Activated CD8-positive, alpha-beta T cell treated with anti-CD3 and anti-CD28 coated beads for 36 hours (primary cell): Measurements from ENCODE around the gene TMUB2. TPM values are rescaled to one million over a fixed set of nuclear protein-coding genes. Genes with fewer than 3 reads are reported as not detected.

Experiments
- ATAC-seq: fragments of 200-7000 bp; cut with Tn5 transposase; one replicate; pipeline ENCODE4 v1.10.0; 2021; ENCODE audit warnings: mild to moderate bottlenecking, moderate library complexity
- CTCF ChIA-PET: fragments of 350-600 bp; sonication (Branson Sonifier 250); formaldehyde crosslinking; loops from one replicate; lab custom pipeline; 2021; ENCODE audit warnings: antibody characterized with exemption; lab: Charles Lee
- POLR2A ChIA-PET: fragments of 350-600 bp; sonication (Branson Sonifier 250); formaldehyde crosslinking; loops from one replicate; lab custom pipeline; 2021; ENCODE audit warnings: antibody characterized with exemption; lab: Charles Lee
- DNase-seq: peaks from one replicate; pipeline ENCODE4 v3.0.0-alpha.2; 2020
- H3K27ac Mint-ChIP-seq: one replicate; pipeline ENCODE4 v1.8.0; 2021; ENCODE audit warnings: mild to moderate bottlenecking, mixed read lengths
- H3K27me3 Mint-ChIP-seq: one replicate; pipeline ENCODE4 v1.8.0; 2021; ENCODE audit warnings: mixed read lengths
- H3K36me3 Mint-ChIP-seq: one replicate; pipeline ENCODE4 v1.8.0; 2021; ENCODE audit warnings: low read depth, mixed read lengths
- H3K4me1 Mint-ChIP-seq: one replicate; pipeline ENCODE4 v1.8.0; 2021; ENCODE audit warnings: low read depth, mixed read lengths
- H3K4me3 Mint-ChIP-seq: one replicate; pipeline ENCODE4 v1.8.0; 2021; ENCODE audit warnings: mild to moderate bottlenecking, moderate library complexity, mixed read lengths
- H3K9me3 Mint-ChIP-seq: one replicate; pipeline ENCODE4 v1.8.0; 2021; ENCODE audit warnings: mixed read lengths
- intact Hi-C: fragments of 100-400 bp; cut with micrococcal nuclease; formaldehyde crosslinking; loops from one replicate; pipeline ENCODE4 v1.10.0; 2022
- total RNA-seq, 2 experiments: library from RNA; stranded (reverse); gene quantifications; one replicate each; pipeline ENCODE4 v1.2.3, GENCODE V29; 2021
- TF ChIP-seq, protein P1 (sequence below): fragments of 200-600 bp; IDR thresholded peaks from one replicate; pipeline ENCODE4 v1.8.0; 2022; ENCODE audit warnings: antibody characterized with exemption, mild to moderate bottlenecking

TMUB2 gene
- total RNA-seq, 2 experiments from 2014 or later = 17.5 TPM

DNA sequence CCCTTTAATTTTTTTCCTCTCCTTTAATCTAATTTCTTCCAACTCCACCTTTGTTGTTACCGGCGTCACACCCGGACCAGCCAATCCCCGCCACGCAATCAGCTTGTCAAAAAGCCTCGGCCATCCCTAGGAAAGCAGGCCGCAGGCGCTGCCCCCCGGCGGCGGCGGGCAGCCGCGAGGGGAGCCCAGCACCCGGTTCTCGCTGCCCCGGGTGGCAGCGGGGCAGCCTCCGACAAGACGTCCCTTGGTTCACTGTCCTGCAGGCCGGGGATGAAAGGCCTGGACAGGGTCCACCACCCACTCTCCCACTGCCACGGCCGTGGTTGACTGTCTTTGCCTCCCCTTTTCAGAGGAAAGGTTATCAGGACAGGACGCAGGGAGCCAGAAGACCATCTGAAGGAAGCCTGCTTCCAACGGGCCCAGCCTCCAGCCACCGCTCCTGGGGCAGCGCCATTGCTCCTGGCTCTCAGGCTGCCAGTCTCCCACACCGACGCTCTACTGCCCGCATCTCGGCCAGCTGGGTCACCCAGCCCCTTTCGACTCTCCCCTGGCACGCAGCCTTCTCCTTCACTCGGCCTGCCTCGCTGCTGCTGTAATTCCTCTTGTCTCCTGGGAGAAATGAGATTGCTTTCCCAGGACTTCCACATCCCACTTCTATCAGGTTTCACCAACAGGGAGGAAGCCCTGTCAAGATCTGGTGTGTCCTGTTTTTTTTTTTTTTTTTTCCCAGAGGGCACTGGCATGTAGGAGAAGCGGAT is 35.5 kb downstream of the TMUB2 start:
- ATAC-seq (no peak), DNase-seq (peak; percentile 76)
- H3K4me1 Mint-ChIP-seq = peaks cover 4% of the 10 kb centered on the region
- no peaks in the 10 kb centered on the region for H3K27me3 Mint-ChIP-seq
- H3K27ac Mint-ChIP-seq = peak overlapping the region; percentile 89
- H3K9me3 Mint-ChIP-seq = no peaks in the 10 kb centered on the region
- ChIA-PET CTCF (interaction anchor here (0.7 to 5.0 kb wide), 9 partner anchors 12 to 123 kb away, joined by 3 to 53 read pairs (median 3); no protein-coding TSS in a partner anchor), POLR2A (interaction anchor here (0.6 to 8.1 kb wide), 13 partner anchors 9 to 1675 kb away, joined by 3 to 58 read pairs (median 13); partner anchors contain the start of genes ATXN7L3, SLC25A39 and TMUB2)
- peaks cover 12% of the 10 kb centered on the region for H3K36me3 Mint-ChIP-seq
- intact Hi-C loops = no loop called here
- peak overlapping the region; percentile 86 for H3K4me3 Mint-ChIP-seq
- TF ChIP-seq, protein P1, sequence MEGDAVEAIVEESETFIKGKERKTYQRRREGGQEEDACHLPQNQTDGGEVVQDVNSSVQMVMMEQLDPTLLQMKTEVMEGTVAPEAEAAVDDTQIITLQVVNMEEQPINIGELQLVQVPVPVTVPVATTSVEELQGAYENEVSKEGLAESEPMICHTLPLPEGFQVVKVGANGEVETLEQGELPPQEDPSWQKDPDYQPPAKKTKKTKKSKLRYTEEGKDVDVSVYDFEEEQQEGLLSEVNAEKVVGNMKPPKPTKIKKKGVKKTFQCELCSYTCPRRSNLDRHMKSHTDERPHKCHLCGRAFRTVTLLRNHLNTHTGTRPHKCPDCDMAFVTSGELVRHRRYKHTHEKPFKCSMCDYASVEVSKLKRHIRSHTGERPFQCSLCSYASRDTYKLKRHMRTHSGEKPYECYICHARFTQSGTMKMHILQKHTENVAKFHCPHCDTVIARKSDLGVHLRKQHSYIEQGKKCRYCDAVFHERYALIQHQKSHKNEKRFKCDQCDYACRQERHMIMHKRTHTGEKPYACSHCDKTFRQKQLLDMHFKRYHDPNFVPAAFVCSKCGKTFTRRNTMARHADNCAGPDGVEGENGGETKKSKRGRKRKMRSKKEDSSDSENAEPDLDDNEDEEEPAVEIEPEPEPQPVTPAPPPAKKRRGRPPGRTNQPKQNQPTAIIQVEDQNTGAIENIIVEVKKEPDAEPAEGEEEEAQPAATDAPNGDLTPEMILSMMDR = no peak

DNA sequence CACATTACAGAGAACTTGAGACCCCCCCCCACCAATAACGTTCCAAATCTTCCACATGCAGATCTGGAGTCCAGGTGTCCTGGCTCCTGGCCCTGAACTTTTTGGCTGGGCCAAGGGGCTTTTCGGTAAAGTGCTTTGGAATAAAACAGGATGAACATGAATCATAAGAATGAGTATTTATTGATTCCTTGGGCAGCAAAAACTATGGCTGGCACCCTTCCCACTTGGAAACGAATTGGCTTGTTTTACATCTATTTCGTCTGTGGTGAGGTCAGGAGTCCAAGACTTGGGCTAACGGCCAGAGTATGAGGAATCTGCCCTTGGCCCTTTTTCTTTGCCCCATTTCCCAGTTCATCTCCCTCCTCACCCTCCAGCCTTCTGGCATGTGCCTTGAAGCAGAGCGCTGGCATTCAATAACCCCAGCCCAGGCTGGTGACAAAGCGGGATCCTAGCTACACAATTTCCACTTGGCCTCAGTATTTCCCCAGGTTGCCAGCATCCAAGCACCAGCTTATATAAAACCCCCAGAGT is 36.8 kb downstream of the TMUB2 start:
- TF ChIP-seq, protein P1 = no peak
- CTCF ChIA-PET = interaction anchor here (1.2 to 1.5 kb wide), 2 partner anchors 23 to 135 kb away, joined by 3 read pairs; no protein-coding TSS in a partner anchor
- H3K27me3 Mint-ChIP-seq = no peaks in the 10 kb centered on the region
- peaks cover 4% of the 10 kb centered on the region for H3K4me1 Mint-ChIP-seq
- POLR2A ChIA-PET = interaction anchor here (1.0 kb wide), 1 partner anchor 95 kb away, joined by 3 read pairs; no protein-coding TSS in a partner anchor
- H3K9me3 Mint-ChIP-seq = no peaks in the 10 kb centered on the region
- H3K36me3 Mint-ChIP-seq = peaks cover 4% of the 10 kb centered on the region
- intact Hi-C loops = no loop called here
- H3K4me3 Mint-ChIP-seq = no peak overlapping the region
- no peak overlapping the region for H3K27ac Mint-ChIP-seq
- DNase-seq (no peak), ATAC-seq (no peak)

DNA sequence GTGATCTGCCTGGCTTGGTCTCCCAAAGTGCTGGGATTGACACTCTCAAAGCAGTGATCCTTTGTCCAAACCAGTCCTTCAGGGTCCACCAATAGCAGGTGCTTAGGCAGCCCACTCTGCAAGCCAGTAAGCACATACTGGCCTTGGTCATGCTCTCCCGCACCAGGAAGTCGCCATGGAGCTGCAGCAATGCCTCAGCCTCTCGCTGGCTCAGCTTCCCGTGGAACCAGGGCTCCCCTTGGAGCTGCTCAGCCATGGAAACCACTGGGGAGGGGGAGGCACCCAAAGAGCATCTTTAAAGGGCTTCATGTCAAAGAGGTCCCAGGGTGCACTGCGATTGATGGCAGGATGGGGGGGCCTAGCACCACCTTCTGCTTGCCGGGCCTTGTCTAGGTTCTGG is 42.3 kb downstream of the TMUB2 start:
- no peaks in the 10 kb centered on the region for H3K27me3 Mint-ChIP-seq
- H3K27ac Mint-ChIP-seq = no peak overlapping the region
- no peaks in the 10 kb centered on the region for H3K36me3 Mint-ChIP-seq
- intact Hi-C loops = no loop called here
- H3K9me3 Mint-ChIP-seq = no peaks in the 10 kb centered on the region
- ATAC-seq (no peak), DNase-seq (no peak)
- ChIA-PET CTCF (interaction anchor here (0.9 to 1.9 kb wide), 3 partner anchors 19 to 116 kb away, joined by 3 to 5 read pairs (median 4); partner anchors contain the start of gene GRN), POLR2A (no interaction called here)
- TF ChIP-seq, protein P1 = no peak
- no peaks in the 10 kb centered on the region for H3K4me1 Mint-ChIP-seq
- no peak overlapping the region for H3K4me3 Mint-ChIP-seq

DNA sequence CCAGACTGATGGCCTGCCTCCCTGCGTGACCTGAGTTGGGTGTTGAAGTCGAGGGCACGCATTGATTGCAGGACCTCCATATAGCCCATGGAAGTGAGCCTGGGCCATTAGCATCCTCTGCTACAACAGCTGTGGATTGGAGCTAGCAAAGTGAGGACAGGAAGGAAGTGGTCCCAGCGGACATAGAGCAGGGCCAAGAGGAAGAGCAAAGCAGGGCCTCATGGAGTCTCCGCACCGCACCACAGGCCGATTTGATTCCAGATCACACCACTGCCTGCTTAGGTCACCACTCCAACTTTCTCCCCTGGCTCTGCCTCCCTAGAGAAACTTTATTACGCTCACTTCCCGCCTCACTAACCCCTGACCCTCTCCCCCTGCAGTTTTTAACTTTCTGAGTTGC is 43.4 kb downstream of the TMUB2 start:
- CTCF ChIA-PET = interaction anchor here (0.9 kb wide), 1 partner anchor 62 kb away, joined by 3 read pairs; no protein-coding TSS in a partner anchor
- Mint-ChIP-seq H3K36me3 (no peaks in the 10 kb centered on the region), H3K27ac (no peak overlapping the region), H3K4me1 (peaks cover 5% of the 10 kb centered on the region), H3K27me3 (no peaks in the 10 kb centered on the region), H3K4me3 (no peak overlapping the region), H3K9me3 (no peaks in the 10 kb centered on the region)
- TF ChIP-seq, protein P1 = no peak
- POLR2A ChIA-PET = interaction anchor here (0.7 to 0.8 kb wide), 2 partner anchors 11 to 17 kb away, joined by 3 read pairs; partner anchors contain the start of gene UBTF
- intact Hi-C loops = no loop called here
- DNase-seq (no peak), ATAC-seq (no peak)
